ENCODE results near the gene JPT2. TPM values are rescaled to one million over a fixed set of nuclear protein-coding genes. Genes with fewer than 3 reads are reported as not detected.

The JPT2 gene
- total and polyA plus RNA-seq, 12 donors = 11.9 to 50.5 (median 32.2) TPM

DNA sequence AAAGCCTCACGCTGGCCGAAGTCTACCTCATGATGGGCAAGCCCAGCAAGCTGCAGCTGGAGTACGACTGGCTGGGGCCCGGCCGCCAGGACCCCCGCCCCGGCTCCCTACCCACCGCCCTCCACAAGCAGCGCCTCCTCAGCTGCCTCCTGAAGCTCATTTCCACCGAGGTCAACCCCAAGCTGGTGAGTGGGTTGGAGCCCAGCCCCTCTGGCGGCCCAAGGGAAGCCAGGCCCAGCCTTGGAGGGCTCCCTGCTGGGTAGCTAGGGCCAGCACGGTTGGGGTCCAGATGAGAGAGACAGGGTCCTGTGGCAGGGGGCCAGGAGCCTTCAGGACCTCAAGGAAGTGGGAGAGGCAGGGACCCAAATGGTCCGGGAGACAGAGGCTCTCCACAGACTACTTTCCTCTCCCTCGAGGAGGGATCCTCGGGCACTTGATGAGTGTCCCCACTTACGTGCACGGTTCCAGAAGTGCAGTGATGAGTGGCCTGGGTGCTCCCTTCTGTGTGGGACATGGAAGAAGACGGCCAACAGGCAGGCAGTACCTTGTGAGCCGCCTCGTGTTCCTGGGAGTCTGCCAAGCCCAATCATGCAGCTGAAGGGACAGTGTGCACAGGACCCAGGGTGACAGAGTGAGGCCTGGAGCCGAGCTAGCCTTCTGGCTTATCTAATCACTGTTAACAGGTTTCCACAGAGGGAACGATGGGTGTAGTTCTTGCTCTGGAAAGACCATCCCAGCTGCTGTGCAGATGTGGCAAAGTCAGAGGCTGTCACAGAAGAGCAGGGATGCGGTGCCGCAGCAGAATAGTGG, 21.1 kb upstream of the JPT2 start:
- Histone ChIP-seq H3K4me3 (no peak overlapping the region), H3K36me3 (replicated peaks in 1 of 2) (peaks cover 0 to 80% of the 10 kb centered on the region in 2 donors), H3K27me3 (no peaks in the 10 kb centered on the region), H3K27ac (no peak overlapping the region), H3K4me1 (replicated peaks in 1 of 2) (no peaks in the 10 kb centered on the region), H3K9me3 (replicated peaks in 1 of 3) (no peaks in the 10 kb centered on the region)
- no peak for TF ChIP-seq POLR2A (IDR thresholded peaks at IDR 0.05)
- no peak for TF ChIP-seq CTCF (IDR thresholded peaks at IDR 0.05)
- peak in 1 of 7 donors; percentile 76 for DNase-seq
- WGBS, 4 donors = 87 to 98% (median 90%) methylated on average over 11 to 24 of the region's 24 CpGs
- intact Hi-C loops (cut with DNase I) = no loop called here

DNA sequence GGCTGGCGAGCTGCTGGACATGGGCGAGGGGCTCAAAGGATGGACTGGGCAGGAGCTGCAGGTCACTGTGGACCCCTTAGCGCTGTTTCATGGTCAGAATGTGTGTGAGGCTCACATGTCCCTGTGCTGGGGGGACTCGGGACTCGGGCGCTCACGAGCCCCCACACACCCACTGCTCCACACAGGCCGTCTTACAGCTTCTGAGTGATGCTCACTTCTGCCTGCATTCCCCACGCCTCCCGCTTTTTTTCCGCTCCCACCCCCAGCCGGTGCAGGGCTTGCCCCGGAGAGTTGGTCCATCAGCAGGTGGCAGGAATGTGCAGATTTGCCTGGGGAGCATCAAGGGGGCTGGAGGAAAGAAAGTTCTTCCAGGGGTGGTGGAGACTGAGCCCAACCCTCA, 20.2 kb upstream of the JPT2 start:
- no peaks in the 10 kb centered on the region for H3K27me3 ChIP-seq
- peaks cover 0 to 81% of the 10 kb centered on the region in 2 donors for H3K36me3 ChIP-seq (replicated peaks in 1 of 2)
- no peak for TF ChIP-seq CTCF (IDR thresholded peaks at IDR 0.05)
- TF ChIP-seq POLR2A (IDR thresholded peaks at IDR 0.05) = no peak
- intact Hi-C loops (cut with DNase I) = no loop called here
- 90 to 95% (median 94%) methylated on average over 13 of the region's 13 CpGs for WGBS, 4 donors
- H3K27ac ChIP-seq = no peak overlapping the region
- H3K4me1 ChIP-seq (replicated peaks in 1 of 2) = no peaks in the 10 kb centered on the region
- no peak overlapping the region for H3K4me3 ChIP-seq
- DNase-seq = no peak
- no peaks in the 10 kb centered on the region for H3K9me3 ChIP-seq (replicated peaks in 1 of 3)

DNA sequence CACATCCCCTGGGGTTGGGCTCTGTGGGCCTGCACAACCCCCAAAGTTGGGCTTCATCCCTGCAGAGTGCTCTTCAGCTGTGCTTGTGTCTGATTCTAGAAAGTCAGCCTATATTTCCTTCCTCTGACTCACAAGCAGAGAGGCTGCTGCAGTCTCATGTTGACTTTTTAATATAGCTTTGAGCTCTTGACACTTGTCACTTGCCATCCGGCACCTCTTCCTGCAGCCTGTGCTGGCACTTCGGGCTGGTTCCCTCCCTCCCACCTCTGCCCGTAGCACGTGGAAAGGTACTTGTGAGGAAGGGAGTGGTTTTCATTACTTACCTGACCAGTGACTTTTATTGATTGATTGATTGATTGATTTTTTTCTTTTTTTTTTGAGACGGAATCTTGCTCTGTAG, 19.0 kb upstream of the JPT2 start:
- Histone ChIP-seq H3K4me1 (replicated peaks in 1 of 2) (no peaks in the 10 kb centered on the region), H3K9me3 (replicated peaks in 1 of 3) (no peaks in the 10 kb centered on the region), H3K27me3 (no peaks in the 10 kb centered on the region), H3K27ac (no peak overlapping the region), H3K36me3 (replicated peaks in 1 of 2) (peaks cover 0 to 87% of the 10 kb centered on the region in 2 donors), H3K4me3 (no peak overlapping the region)
- DNase-seq = no peak
- intact Hi-C loops (cut with DNase I) = no loop called here
- no peak for TF ChIP-seq POLR2A (IDR thresholded peaks at IDR 0.05)
- TF ChIP-seq CTCF (IDR thresholded peaks at IDR 0.05) = no peak
- 93 to 95% (median 94%) methylated on average over 5 of the region's 5 CpGs for WGBS, 4 donors

GRCh38 chr16:1661826-1662225, 16.3 kb upstream of the JPT2 start:
- Histone ChIP-seq H3K9me3 (replicated peaks in 1 of 3) (no peaks in the 10 kb centered on the region), H3K27ac (no peak overlapping the region), H3K4me1 (replicated peaks in 1 of 2) (no peaks in the 10 kb centered on the region), H3K4me3 (no peak overlapping the region), H3K36me3 (replicated peaks in 1 of 2) (peaks cover 0 to 89% of the 10 kb centered on the region in 2 donors), H3K27me3 (no peaks in the 10 kb centered on the region)
- no peak for TF ChIP-seq CTCF (IDR thresholded peaks at IDR 0.05)
- TF ChIP-seq POLR2A (IDR thresholded peaks at IDR 0.05) = no peak
- 90 to 100% (median 91%) methylated on average over 1 to 2 of the region's 2 CpGs for WGBS, 4 donors
- DNase-seq = no peak
- intact Hi-C loops (cut with DNase I) = no loop called here

Measured in adrenal gland (tissue), 12 donors.